GM19468 (cell line): ENCODE results near the gene EWSR1.
"Not testable (repeated sequence)": the region's sequence is repeated elsewhere in the genome, so short reads cannot be mapped to it uniquely, and the experiment has no call there.

Experiments
- ATAC-seq: cut with Tn5 transposase; IDR thresholded peaks from one replicate; pipeline ENCODE4 v1.9.1; 2021; ENCODE audit warnings: mild to moderate bottlenecking, moderate library complexity, moderate number of reproducible peaks; ENCODE audit not compliant: unreplicated experiment; ENCODE audit errors: extremely low read depth

The EWSR1 gene

GRCh38 chr22:29267858-29268510 is at the start of gene EWSR1, which contains the start of gene RHBDD3:
TSS of gene EWSR1 (plus strand) at chr22:29268268. CDS start at chr22:29268337, 69 bp downstream.
TSS of gene RHBDD3 (minus strand) at chr22:29267981. CDS start at chr22:29265626, 2,355 bp downstream.
- ATAC-seq: peak; percentile 45

GRCh38 chr22:29218758-29219408 is 49.2 kb upstream of the EWSR1 start:
- ATAC-seq: no peak

- not testable (repeated sequence) for ATAC-seq
Observed at GRCh38 chr22:29219409-29219782, 48.7 kb upstream of the EWSR1 start.

- ATAC-seq: no peak
Observed at GRCh38 chr22:29219881-29220670, 48.0 kb upstream of the EWSR1 start.

- no peak for ATAC-seq
Observed at GRCh38 chr22:29224121-29224858, 43.8 kb upstream of the EWSR1 start.

GRCh38 chr22:29224859-29225410 is 43.1 kb upstream of the EWSR1 start:
- ATAC-seq: no peak

- ATAC-seq: no peak
Observed at GRCh38 chr22:29225422-29226090, 42.5 kb upstream of the EWSR1 start.

GRCh38 chr22:29226351-29226981 is 41.6 kb upstream of the EWSR1 start:
- no peak for ATAC-seq

GRCh38 chr22:29230972-29231875 is 36.8 kb upstream of the EWSR1 start:
- no peak for ATAC-seq

GRCh38 chr22:29231971-29232959 is 35.8 kb upstream of the EWSR1 start:
- ATAC-seq: no peak

- no peak for ATAC-seq
Observed at GRCh38 chr22:29233277-29233877, 34.7 kb upstream of the EWSR1 start.

GRCh38 chr22:29240481-29240880 is 27.6 kb upstream of the EWSR1 start:
- ATAC-seq: not testable (repeated sequence)

GRCh38 chr22:29243874-29244446 is 24.1 kb upstream of the EWSR1 start:
- no peak for ATAC-seq

- no peak for ATAC-seq
Observed at GRCh38 chr22:29244785-29245625, 23.1 kb upstream of the EWSR1 start.

GRCh38 chr22:29245626-29246385 is 22.3 kb upstream of the EWSR1 start:
- no peak for ATAC-seq
